ENCODE data around the gene H2AZ2.
A peak's percentile ranks its signal among the peaks of the same experiment; 100 is the strongest.

The H2AZ2 gene

GRCh38 chr7:44847920-44848634, at the start of gene H2AZ2:
H2AZ2 (minus strand) TSS chr7:44848087; CDS start chr7:44847971, 116 bp downstream.
- peak; percentile 99 to 100 for DNase-seq (ENCODE audit: extremely low read depth in 1 of 2, low read depth in 1 of 2)

GRCh38 chr7:44897309-44897708, 49.4 kb upstream of the H2AZ2 start:
- no peak for DNase-seq (ENCODE audit: extremely low read depth in 1 of 2, low read depth in 1 of 2)

GRCh38 chr7:44894888-44895580, 47.1 kb upstream of the H2AZ2 start:
- no peak for DNase-seq (ENCODE audit: extremely low read depth in 1 of 2, low read depth in 1 of 2)

GRCh38 chr7:44893710-44894234, 45.9 kb upstream of the H2AZ2 start:
- DNase-seq (ENCODE audit: extremely low read depth in 1 of 2, low read depth in 1 of 2), result no peak

GRCh38 chr7:44891791-44892190, 43.9 kb upstream of the H2AZ2 start:
- no peak for DNase-seq (ENCODE audit: extremely low read depth in 1 of 2, low read depth in 1 of 2)

GRCh38 chr7:44891372-44891771, 43.5 kb upstream of the H2AZ2 start:
- no peak for DNase-seq (ENCODE audit: extremely low read depth in 1 of 2, low read depth in 1 of 2)

GRCh38 chr7:44889086-44889781, 41.3 kb upstream of the H2AZ2 start:
- DNase-seq (ENCODE audit: extremely low read depth in 1 of 2, low read depth in 1 of 2), result no peak

- DNase-seq (ENCODE audit: extremely low read depth in 1 of 2, low read depth in 1 of 2), result no peak
Measured at GRCh38 chr7:44887293-44887692, 39.4 kb upstream of the H2AZ2 start.

GRCh38 chr7:44885394-44886317, 37.8 kb upstream of the H2AZ2 start, which contains the start of gene PURB:
PURB (minus strand) TSS chr7:44885530; CDS start chr7:44885348, 182 bp downstream.
- peak; percentile 93 to 98 for DNase-seq (ENCODE audit: extremely low read depth in 1 of 2, low read depth in 1 of 2)

GRCh38 chr7:44884621-44885393, 36.9 kb upstream of the H2AZ2 start:
- DNase-seq (ENCODE audit: extremely low read depth in 1 of 2, low read depth in 1 of 2), result peak; percentile 14 to 25

- DNase-seq (ENCODE audit: extremely low read depth in 1 of 2, low read depth in 1 of 2), result no peak
Measured at GRCh38 chr7:44883961-44884620, 36.2 kb upstream of the H2AZ2 start.

GRCh38 chr7:44882899-44883298, 35.0 kb upstream of the H2AZ2 start:
- DNase-seq (ENCODE audit: extremely low read depth in 1 of 2, low read depth in 1 of 2), result no peak

- DNase-seq (ENCODE audit: extremely low read depth in 1 of 2, low read depth in 1 of 2), result no peak
Measured at GRCh38 chr7:44881610-44882009, 33.7 kb upstream of the H2AZ2 start.

GRCh38 chr7:44881066-44881600, 33.2 kb upstream of the H2AZ2 start:
- DNase-seq (ENCODE audit: extremely low read depth in 1 of 2, low read depth in 1 of 2), result no peak

GRCh38 chr7:44880317-44881018, 32.6 kb upstream of the H2AZ2 start:
- DNase-seq (ENCODE audit: extremely low read depth in 1 of 2, low read depth in 1 of 2), result no peak

- DNase-seq (ENCODE audit: extremely low read depth in 1 of 2, low read depth in 1 of 2), result no peak
Measured at GRCh38 chr7:44876393-44876792, 28.5 kb upstream of the H2AZ2 start.

GRCh38 chr7:44875241-44875640, 27.4 kb upstream of the H2AZ2 start:
- no peak for DNase-seq (ENCODE audit: extremely low read depth in 1 of 2, low read depth in 1 of 2)

- no peak for DNase-seq (ENCODE audit: extremely low read depth in 1 of 2, low read depth in 1 of 2)
Measured at GRCh38 chr7:44872787-44873186, 24.9 kb upstream of the H2AZ2 start.

All from stimulated activated CD8-positive, alpha-beta memory T cell treated with anti-CD3 and anti-CD28 coated beads, Interleukin-7, amount 100 ng/mL, for 48 hours (primary cell).